ENCODE data around the gene RB1. TPM values are rescaled to one million over a fixed set of nuclear protein-coding genes. Genes with fewer than 3 reads are reported as not detected.

RB1 gene
- total RNA-seq, 1 donor from 2014 or later = 10.6 TPM

DNA sequence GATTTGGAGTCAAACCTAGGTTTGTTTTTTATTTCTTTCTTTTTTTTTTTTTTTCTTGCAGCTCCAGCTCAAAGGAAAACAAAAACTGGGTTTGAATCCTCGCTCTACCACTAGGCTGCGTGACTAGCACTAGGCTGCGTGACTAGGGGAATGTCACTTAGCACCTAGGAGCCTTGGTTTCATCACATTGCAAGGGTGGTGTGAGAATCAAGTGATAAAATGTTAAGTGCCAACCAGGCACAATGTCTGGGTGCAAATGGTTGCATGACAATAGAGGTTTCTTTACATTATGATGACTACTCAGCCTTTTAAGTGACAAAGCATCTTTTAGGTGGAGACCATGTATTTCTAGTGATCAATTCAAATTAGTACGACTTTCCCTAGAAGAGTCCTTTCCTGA lies 201.5 kb downstream of the RB1 start:
- TF ChIP-seq, protein P1, sequence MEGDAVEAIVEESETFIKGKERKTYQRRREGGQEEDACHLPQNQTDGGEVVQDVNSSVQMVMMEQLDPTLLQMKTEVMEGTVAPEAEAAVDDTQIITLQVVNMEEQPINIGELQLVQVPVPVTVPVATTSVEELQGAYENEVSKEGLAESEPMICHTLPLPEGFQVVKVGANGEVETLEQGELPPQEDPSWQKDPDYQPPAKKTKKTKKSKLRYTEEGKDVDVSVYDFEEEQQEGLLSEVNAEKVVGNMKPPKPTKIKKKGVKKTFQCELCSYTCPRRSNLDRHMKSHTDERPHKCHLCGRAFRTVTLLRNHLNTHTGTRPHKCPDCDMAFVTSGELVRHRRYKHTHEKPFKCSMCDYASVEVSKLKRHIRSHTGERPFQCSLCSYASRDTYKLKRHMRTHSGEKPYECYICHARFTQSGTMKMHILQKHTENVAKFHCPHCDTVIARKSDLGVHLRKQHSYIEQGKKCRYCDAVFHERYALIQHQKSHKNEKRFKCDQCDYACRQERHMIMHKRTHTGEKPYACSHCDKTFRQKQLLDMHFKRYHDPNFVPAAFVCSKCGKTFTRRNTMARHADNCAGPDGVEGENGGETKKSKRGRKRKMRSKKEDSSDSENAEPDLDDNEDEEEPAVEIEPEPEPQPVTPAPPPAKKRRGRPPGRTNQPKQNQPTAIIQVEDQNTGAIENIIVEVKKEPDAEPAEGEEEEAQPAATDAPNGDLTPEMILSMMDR (IDR thresholded peaks at IDR 0.05) = no peak

GRCh38 chr13:48505597-48506091 lies 202.1 kb downstream of the RB1 start:
- Histone ChIP-seq H3K9me3 (no peaks in the 10 kb centered on the region), H3K27ac (peak overlapping the region; percentile 86 to 91), H3K4me3 (peak overlapping the region in 1 of 2 donors; percentile 51), H3K4me1 (peaks cover 0 to 15% of the 10 kb centered on the region in 2 donors), H3K36me3 (no peaks in the 10 kb centered on the region), H3K27me3 (no peaks in the 10 kb centered on the region)
- peak; percentile 49 to 80 for DNase-seq (ENCODE audit: low spot score in 2 of 2)
- TF ChIP-seq, protein P1 (IDR thresholded peaks at IDR 0.05) = no peak
- intact Hi-C loops (cut with DNase I) = loop anchor here (1.0 to 2.0 kb wide), 2 partner anchors 26 to 103 kb away; no protein-coding TSS in a partner anchor

More for the DNA sequence above, 201.5 kb downstream of the RB1 start:
- peak overlapping the region; percentile 86 to 91 for H3K27ac ChIP-seq
- H3K4me3 ChIP-seq = no peak overlapping the region
- no peak for DNase-seq (ENCODE audit: low spot score in 2 of 2)
- peaks cover 0 to 15% of the 10 kb centered on the region in 2 donors for H3K4me1 ChIP-seq
- H3K9me3 ChIP-seq = no peaks in the 10 kb centered on the region
- intact Hi-C loops (cut with DNase I) = loop anchor here (2.0 kb wide), 1 partner anchor 102 kb away; no protein-coding TSS in a partner anchor
- no peaks in the 10 kb centered on the region for H3K36me3 ChIP-seq
- no peaks in the 10 kb centered on the region for H3K27me3 ChIP-seq

DNA sequence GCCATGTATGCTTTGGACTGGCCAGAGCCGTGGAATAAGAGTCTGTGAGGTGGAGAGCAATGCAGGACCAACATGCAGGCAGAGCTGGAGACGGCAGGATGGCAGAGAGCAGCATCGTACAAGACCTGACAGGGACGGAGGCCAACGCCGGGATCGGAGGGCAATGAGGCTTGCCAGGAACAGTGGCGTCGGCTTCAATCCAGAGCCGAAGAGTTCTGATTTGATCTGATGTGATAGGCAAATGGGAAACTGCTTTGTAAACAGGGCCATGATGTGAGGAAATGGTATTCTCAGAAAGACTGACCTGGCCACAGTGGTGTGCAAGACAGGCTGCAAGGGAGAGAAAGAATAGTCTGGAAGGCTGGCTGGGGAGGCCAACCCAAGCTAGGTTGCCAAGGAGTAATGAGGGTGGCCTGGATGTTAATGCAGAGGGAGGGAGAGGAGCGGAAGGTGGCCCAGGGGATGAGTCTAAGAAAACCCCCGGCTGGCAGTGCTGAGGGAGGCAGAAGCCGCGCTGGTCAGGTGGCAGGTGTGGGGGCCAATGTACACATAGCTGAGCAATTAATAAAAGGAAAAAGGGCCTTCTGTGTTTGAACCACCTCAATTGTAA lies 202.6 kb downstream of the RB1 start:
- Histone ChIP-seq H3K4me1 (peaks cover 0 to 15% of the 10 kb centered on the region in 2 donors), H3K36me3 (no peaks in the 10 kb centered on the region), H3K9me3 (no peaks in the 10 kb centered on the region), H3K27ac (peak overlapping the region; percentile 86 to 91), H3K4me3 (peak overlapping the region in 1 of 2 donors; percentile 51), H3K27me3 (no peaks in the 10 kb centered on the region)
- intact Hi-C loops (cut with DNase I) = loop anchor here (1.0 kb wide), 1 partner anchor 25 kb away; no protein-coding TSS in a partner anchor
- no peak for DNase-seq (ENCODE audit: low spot score in 2 of 2)
- TF ChIP-seq, protein P1 (IDR thresholded peaks at IDR 0.05) = no peak

GRCh38 chr13:48507021-48507420 lies 203.5 kb downstream of the RB1 start:
- intact Hi-C loops (cut with DNase I) = no loop called here
- peaks cover 0 to 7% of the 10 kb centered on the region in 2 donors for H3K36me3 ChIP-seq
- TF ChIP-seq, protein P1 (IDR thresholded peaks at IDR 0.05) = no peak
- no peaks in the 10 kb centered on the region for H3K27me3 ChIP-seq
- DNase-seq (ENCODE audit: low spot score in 2 of 2) = no peak
- H3K27ac ChIP-seq = peak overlapping the region; percentile 86 to 91
- no peak overlapping the region for H3K4me3 ChIP-seq
- H3K4me1 ChIP-seq = peaks cover 0 to 15% of the 10 kb centered on the region in 2 donors
- H3K9me3 ChIP-seq = no peaks in the 10 kb centered on the region

GRCh38 chr13:48508011-48508410 lies 204.5 kb downstream of the RB1 start:
- Histone ChIP-seq H3K9me3 (no peaks in the 10 kb centered on the region), H3K4me3 (no peak overlapping the region), H3K27me3 (no peaks in the 10 kb centered on the region), H3K27ac (no peak overlapping the region), H3K36me3 (peaks cover 0 to 12% of the 10 kb centered on the region in 2 donors), H3K4me1 (peaks cover 0 to 15% of the 10 kb centered on the region in 2 donors)
- intact Hi-C loops (cut with DNase I) = no loop called here
- no peak for DNase-seq (ENCODE audit: low spot score in 2 of 2)
- TF ChIP-seq, protein P1 (IDR thresholded peaks at IDR 0.05) = no peak
